GM19397 (cell line): ENCODE results near the gene BRDT.
"Not testable (repeated sequence)": the region's sequence is repeated elsewhere in the genome, so short reads cannot be mapped to it uniquely, and the experiment has no call there.

Experiments
- ATAC-seq: cut with Tn5 transposase; IDR thresholded peaks from one replicate; pipeline ENCODE4 v1.9.1; 2021; ENCODE audit warnings: mild to moderate bottlenecking, moderate library complexity; ENCODE audit not compliant: unreplicated experiment

BRDT gene

DNA sequence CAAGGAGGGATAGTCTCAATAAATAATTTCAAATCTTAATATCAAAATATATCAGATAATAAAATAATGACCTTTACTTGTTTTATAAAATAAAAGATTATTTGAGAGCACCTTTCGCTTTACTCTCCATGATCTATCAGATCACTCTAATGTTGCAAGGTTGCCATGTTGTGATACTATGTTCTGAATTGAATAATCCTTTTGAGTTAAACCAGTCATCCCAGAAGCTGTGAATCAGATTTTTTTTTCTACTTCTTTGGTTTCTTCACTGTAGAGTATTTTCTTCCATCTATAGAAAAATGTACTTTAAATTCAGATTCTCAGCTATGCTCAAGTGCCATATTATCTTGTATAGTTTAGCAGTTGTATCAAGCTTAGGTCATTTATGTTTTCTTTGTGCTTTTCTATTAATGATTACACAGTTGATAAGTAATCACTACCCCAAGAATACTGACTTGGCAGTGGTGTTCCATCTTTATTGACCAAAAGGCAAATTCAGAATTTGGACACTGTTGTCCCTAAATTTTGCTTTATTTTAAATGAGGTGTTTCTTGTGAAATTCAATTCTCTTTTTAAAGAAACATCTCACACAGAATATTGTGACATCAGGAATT lies 32.9 kb downstream of the BRDT start:
- no peak for ATAC-seq

DNA sequence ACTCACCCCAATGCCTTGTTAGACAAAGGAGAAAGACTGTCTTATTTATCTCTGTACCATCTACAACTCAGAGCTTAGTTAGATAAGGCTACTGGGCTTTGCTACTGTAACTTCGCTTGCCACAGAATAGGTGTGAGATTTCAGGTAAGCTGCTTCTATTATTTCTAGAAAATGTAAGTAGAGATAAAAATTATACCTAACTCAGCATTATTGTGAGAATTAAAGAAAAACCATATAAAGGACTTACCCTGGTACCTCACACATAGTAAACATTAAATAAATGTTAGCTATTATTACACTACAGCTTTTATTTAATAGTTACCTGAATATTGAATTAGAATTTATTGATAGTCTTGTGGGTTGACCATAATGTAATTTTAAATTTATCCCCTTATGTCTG lies 44.1 kb downstream of the BRDT start:
- ATAC-seq = no peak

DNA sequence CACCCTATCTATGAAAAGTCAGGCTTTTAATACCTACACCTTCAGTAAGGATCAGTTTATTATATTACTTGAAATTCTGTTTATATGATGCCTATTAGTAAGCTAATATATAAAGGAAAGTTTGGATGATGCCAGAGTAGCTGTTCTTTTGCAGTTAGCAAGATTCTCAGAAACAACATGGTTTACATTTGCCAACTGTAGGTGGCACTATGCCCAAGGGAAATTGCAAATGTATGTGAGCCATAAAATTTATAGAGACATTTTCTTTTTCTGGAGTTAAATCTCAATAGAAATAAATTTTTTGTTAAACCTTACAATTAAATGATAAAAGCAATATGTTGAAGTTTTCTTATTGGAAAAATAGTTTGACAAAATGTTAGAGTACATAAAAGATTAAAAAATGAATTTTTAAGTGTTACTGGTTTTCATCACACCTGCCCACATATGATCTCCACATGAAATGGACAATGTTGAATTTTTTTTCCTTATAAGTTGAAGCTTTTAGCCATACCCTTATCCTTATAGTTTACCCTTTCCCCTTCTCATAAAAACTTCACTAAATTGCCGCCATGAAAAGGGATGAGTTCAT lies 48.5 kb downstream of the BRDT start:
- ATAC-seq = no peak

- no peak for ATAC-seq
Measured at GRCh38 chr1:92004129-92004528, 54.9 kb downstream of the BRDT start.

- no peak for ATAC-seq
Measured at GRCh38 chr1:92013923-92014322, 64.7 kb downstream of the BRDT start.

GRCh38 chr1:92016720-92017316 lies 67.6 kb downstream of the BRDT start:
- ATAC-seq = no peak

GRCh38 chr1:92017656-92018055 lies 68.5 kb downstream of the BRDT start:
- no peak for ATAC-seq

DNA sequence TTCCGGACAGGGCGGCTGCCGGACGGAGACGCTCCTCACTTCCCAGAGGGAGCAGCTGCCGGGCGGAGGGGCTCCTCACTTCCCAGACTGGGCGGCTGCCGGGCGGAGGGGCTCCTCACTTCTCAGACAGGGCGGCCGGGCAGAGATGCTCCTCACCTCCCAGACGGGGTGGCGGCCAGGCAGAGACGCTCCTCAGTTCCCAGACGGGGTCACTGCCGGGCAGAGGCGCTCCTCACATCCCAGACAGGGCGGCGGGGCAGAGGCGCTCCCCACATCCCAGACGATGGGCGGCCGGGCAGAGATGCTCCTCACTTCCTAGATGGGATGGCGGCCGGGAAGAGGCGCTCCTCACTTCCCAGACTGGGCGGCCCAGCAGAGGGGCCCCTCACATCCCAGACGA lies 76.8 kb downstream of the BRDT start:
- not testable (repeated sequence) for ATAC-seq

- no peak for ATAC-seq
Measured at GRCh38 chr1:92026806-92027205, 77.6 kb downstream of the BRDT start.

DNA sequence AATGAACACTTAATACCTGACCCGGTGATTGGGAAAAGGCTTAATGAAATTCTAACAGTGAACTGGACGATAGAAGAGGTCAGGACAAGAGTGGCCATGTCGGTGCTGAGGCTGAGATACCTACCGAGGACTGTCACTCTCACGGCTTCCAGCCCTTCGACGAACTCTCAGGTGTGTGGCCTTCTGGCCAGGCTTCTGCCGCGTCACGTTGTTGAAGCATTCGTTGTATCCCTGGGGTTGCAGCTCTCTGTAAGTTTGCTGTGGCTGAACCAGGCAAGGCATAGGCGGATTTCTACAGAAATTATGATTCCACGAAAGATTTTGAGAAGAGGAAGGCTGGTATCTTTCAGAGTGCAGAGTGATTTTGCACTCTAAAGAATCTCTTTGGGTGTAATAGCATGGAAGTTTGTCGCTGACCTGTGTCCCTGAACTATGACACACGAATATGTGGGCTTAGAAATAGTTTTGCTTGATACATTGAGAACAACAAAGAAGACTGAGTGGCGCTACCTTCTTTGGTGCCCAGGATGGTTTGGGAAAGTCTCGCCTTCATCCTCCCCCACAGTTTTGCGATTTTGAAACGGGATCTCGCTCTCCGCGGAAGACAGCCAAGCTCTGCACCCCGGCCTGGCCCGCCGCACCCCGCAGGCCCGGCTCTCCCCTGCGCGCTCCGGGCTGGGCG lies 80.2 kb downstream of the BRDT start:
- no peak for ATAC-seq

GRCh38 chr1:92030656-92031107 lies 81.5 kb downstream of the BRDT start:
- ATAC-seq = no peak

DNA sequence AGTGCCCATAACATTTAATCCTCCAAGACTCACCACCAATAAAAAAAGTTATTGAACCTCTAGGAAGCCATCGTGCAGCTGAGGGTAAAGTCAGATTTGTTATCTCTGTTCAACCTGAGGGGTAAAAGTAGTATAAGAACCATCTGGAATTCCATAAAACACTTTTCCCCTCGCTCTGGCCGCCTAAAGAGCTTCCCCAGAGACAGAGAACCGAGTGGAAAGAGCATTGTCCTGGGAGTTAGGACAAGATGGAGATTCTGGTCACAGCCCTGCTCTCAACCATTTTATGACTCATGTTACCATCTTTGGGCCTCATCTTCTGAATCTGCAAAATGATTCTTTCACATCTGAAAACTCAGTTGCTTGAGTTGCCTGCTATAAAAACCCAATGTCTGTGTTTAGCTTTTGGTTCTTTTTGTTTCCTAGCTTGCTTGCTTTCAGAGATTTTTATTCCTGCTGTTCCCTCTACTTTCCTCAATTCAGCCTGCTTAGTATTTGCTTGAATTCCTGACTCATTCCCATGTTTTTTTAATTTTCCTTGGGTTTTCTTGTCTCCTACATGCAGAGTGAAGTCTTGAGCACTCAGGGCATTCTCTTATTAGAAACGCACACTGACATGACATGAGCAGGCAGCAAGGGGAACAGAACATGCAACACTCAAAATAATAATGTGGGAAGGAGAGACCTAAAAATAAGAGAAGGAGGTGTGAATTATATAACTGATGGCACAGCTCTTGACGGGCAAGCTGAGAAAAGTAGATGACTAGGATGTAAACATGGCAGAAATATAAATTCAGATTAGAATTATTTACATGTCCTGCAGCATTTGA lies 82.3 kb downstream of the BRDT start:
- no peak for ATAC-seq

DNA sequence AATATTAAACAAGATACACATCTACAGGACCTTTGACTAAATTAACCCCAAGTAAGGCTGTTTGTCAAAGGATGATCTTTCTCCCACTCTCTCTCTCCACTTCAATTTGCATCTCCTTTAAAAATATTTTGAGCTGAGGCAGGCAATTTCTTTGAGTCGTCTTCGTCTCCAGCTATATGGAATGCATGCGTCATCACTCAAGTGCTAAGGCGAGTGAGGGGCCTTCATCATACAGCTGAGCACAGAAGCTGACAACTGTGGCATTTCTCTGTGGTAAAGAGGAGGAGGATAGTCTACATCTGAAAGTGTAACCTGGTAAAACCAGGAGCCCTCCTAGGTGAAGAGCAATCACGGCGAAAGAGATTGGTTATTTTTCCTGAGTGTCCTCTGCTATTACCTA lies 88.2 kb downstream of the BRDT start:
- ATAC-seq = no peak

DNA sequence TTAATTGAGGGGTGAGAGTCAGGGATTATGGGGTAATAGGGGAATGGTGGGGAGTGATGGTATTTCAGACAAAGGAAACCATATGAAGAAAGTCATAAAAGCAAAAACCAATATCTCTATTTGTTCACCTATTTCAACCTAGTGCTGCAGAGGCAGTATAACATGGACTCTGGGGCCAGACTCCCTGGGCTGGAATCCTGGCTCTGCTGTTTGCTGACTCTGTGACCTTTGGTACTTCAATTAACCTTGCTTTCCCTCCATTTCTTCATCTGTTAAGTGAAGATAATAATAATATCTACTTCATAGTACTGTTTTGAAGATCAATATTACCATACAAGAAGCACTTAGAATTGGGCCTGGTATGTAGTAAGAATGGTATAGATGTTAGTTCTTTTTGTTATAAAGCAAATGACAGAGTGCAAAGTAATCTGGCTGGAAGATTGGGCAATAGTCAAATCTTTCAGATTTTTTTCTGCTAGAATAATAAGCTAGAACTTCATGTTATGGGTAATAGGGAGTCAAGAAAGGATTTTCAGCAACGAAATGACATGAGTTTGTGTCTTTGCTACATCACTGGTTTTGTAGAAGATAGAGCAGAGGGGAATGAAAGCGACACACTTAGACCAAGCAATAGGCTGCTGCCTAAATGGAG lies 89.6 kb downstream of the BRDT start:
- ATAC-seq = no peak

DNA sequence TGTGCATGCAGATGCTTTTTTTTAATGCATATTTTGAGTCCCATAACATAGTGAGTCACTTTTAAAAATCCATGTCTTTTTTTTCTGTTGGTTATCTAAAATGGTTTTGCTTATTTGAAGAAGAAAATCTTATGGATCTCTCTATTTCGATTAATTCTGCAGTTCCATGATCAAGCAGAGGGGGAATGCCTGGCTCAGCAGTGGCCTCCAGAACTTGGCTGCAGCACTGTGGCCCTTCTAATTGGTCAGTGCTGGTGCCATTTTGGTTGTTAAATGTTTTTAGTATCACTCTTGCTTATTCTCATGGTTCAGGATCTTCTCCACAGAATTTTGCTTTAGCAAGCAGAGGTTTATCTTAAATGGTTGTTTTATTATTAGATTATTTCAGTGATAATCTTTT lies 91.8 kb downstream of the BRDT start:
- no peak for ATAC-seq

GRCh38 chr1:92043621-92044020 lies 94.4 kb downstream of the BRDT start:
- no peak for ATAC-seq

GRCh38 chr1:92045766-92046495 lies 96.7 kb downstream of the BRDT start:
- no peak for ATAC-seq

DNA sequence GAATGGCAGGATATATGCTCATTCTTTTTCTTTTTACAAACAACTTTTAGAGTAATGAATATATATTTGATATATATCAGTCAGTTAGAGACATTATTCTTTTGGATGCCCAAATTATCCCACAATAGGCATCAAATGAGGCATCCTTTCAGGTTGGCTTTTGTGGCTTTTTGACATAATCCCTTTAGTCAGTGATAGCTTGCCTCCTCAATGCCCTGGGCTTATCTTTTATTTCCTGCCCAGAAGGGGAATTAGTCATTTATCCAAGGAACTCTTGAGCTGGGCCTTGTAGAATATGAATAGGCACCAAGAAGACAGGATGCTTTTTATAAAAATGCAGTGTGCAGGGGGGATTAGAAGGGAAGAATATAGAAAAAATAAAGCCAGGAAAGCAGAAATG lies 102.7 kb downstream of the BRDT start:
- no peak for ATAC-seq
